IMR-90 (cell line): ENCODE data around the gene TEX35. TPM values are rescaled to one million over a fixed set of nuclear protein-coding genes. Genes with fewer than 3 reads are reported as not detected.
A peak's percentile ranks its signal among the peaks of the same experiment; 100 is the strongest.

Experiments
- ATAC-seq: fragments of 200-7000 bp; cut with Tn5 transposase; 2 replicates; pipeline ENCODE4 v1.9.1; 2020; ENCODE audit warnings: low read depth, mild to moderate bottlenecking, moderate library complexity
- BruUV-seq: library from RNA; stranded (reverse); fragments of 400-500 nt; replicated peaks from 2 replicates; lab custom pipeline; 2021; lab: Mats Ljungman, UMichigan
- CTCF ChIA-PET: fragments of 300-600 bp; formaldehyde crosslinking; extraction: SDS; loops from one replicate; lab custom pipeline; 2021; ENCODE audit warnings: antibody characterized with exemption; lab: Yijun Ruan, JAX
- POLR2A ChIA-PET: fragments of 300-600 bp; sonication (Branson Sonifier 250); formaldehyde crosslinking; loops from one replicate; lab custom pipeline; 2022; ENCODE audit warnings: antibody characterized with exemption; ENCODE audit not compliant: unreplicated experiment; lab: Charles Lee
- DNase-seq: peaks from one replicate; pipeline ENCODE4 v3.0.0; 2013
- H2AFZ ChIP-seq: replicated peaks from 2 replicates; pipeline ENCODE3; 2013; ENCODE audit warnings: low read length, mild to moderate bottlenecking; ENCODE audit not compliant: poor library complexity
- H2AK5ac ChIP-seq: 2 replicates; pipeline ENCODE4 v1.6.1; 2013; ENCODE audit warnings: low read depth, low read length, inconsistent platforms
- H2AK9ac ChIP-seq: replicated peaks from 2 replicates; pipeline ENCODE3; 2013; ENCODE audit warnings: mild to moderate bottlenecking, low read depth, low read length, moderate library complexity; ENCODE audit not compliant: poor library complexity
- H2BK120ac ChIP-seq: 2 replicates; pipeline ENCODE4 v1.6.1; 2013; ENCODE audit warnings: low read depth, low read length, inconsistent platforms
- H2BK15ac ChIP-seq: 3 replicates; pipeline ENCODE4 v1.6.1; 2013; ENCODE audit warnings: low read depth, low read length, inconsistent platforms
- H2BK20ac ChIP-seq: 2 replicates; pipeline ENCODE4 v1.6.1; 2013; ENCODE audit warnings: low read depth, mild to moderate bottlenecking, inconsistent platforms, low read length, moderate library complexity
- H2BK5ac ChIP-seq: 2 replicates; pipeline ENCODE4 v1.6.1; 2013; ENCODE audit warnings: mild to moderate bottlenecking, low read depth, low read length, inconsistent platforms; ENCODE audit not compliant: poor library complexity, severe bottlenecking
- H3K14ac ChIP-seq: replicated peaks from 2 replicates; pipeline ENCODE4 v1.6.1; 2013; ENCODE audit warnings: low read depth, low read length, inconsistent platforms
- H3K18ac ChIP-seq: 2 replicates; pipeline ENCODE4 v1.6.1; 2013; ENCODE audit warnings: low read depth, low read length, control low read depth
- H3K23ac ChIP-seq: 2 replicates; pipeline ENCODE4 v1.6.1; 2013; ENCODE audit warnings: low read depth, low read length, inconsistent platforms
- H3K27ac ChIP-seq: 2 replicates; pipeline ENCODE4 v1.5.1; 2013; ENCODE audit warnings: mild to moderate bottlenecking, control low read depth, low read length; ENCODE audit not compliant: insufficient read depth
- H3K27me3 ChIP-seq: 2 replicates; pipeline ENCODE4 v1.6.1; 2013; ENCODE audit warnings: low read length; ENCODE audit not compliant: control insufficient read depth, insufficient read depth
- H3K36me3 ChIP-seq: 2 replicates; pipeline ENCODE4 v1.6.1; 2013; ENCODE audit warnings: low read length, mixed read lengths; ENCODE audit not compliant: control insufficient read depth, insufficient read depth
- H3K4ac ChIP-seq: 2 replicates; pipeline ENCODE4 v1.6.1; 2013; ENCODE audit warnings: low read depth, low read length, inconsistent platforms
- H3K4me1 ChIP-seq: 2 replicates; pipeline ENCODE4 v1.6.1; 2013; ENCODE audit warnings: low read length, mixed read lengths; ENCODE audit not compliant: control insufficient read depth, insufficient read depth
- H3K4me2 ChIP-seq: 2 replicates; pipeline ENCODE4 v1.6.1; 2013; ENCODE audit warnings: low read depth, mild to moderate bottlenecking, control low read depth, low read length, moderate library complexity
- H3K4me3 ChIP-seq: 2 replicates; pipeline ENCODE4 v1.5.1; 2013; ENCODE audit warnings: low read depth, mild to moderate bottlenecking, control low read depth, low read length, moderate library complexity; ENCODE audit not compliant: insufficient read depth
- H3K56ac ChIP-seq: 2 replicates; pipeline ENCODE4 v1.6.1; 2013; ENCODE audit warnings: low read length, inconsistent platforms; ENCODE audit not compliant: insufficient read depth; ENCODE audit errors: extremely low read depth
- H3K79me1 ChIP-seq, 2 experiments: 2 replicates each; pipeline ENCODE4 v1.6.1; 2013; ENCODE audit warnings: low read length in 2 of 2, inconsistent platforms in 1 of 2, low read depth in 1 of 2
- H3K9ac ChIP-seq: 2 replicates; pipeline ENCODE4 v1.6.1; 2013; ENCODE audit warnings: low read depth, low read length, control low read depth
- H3K9me1 ChIP-seq: 2 replicates; pipeline ENCODE4 v1.6.1; 2013; ENCODE audit warnings: low read length, inconsistent platforms; ENCODE audit not compliant: insufficient read depth
- H3K9me3 ChIP-seq: 2 replicates; pipeline ENCODE4 v1.6.1; 2013; ENCODE audit warnings: low read length; ENCODE audit not compliant: control insufficient read depth, insufficient read depth
- H4K20me1 ChIP-seq: 2 replicates; pipeline ENCODE4 v1.6.1; 2013; ENCODE audit warnings: low read length, inconsistent platforms; ENCODE audit not compliant: insufficient read depth
- H4K5ac ChIP-seq: 2 replicates; pipeline ENCODE4 v1.6.1; 2013; ENCODE audit warnings: mild to moderate bottlenecking, low read depth, low read length, control low read depth
- H4K8ac ChIP-seq, 2 experiments: 2 replicates each; pipeline ENCODE4 v1.6.1; 2013; ENCODE audit warnings: low read depth in 2 of 2, low read length in 2 of 2, control low read depth in 1 of 2, inconsistent platforms in 1 of 2
- H4K91ac ChIP-seq: 2 replicates; pipeline ENCODE4 v1.6.1; 2013; ENCODE audit warnings: low read depth, low read length, inconsistent platforms; ENCODE audit not compliant: insufficient read depth
- CEBPB ChIP-seq: IDR thresholded peaks from 2 replicates; pipeline ENCODE4 v1.6.1; 2012; ENCODE audit warnings: low read depth, low read length, improper control_type of control experiment
- CHD1 ChIP-seq: IDR thresholded peaks from 2 replicates; pipeline ENCODE4 v1.6.1; 2012; ENCODE audit warnings: low read depth, low read length, improper control_type of control experiment
- CTCF ChIP-seq: conservative IDR thresholded peaks from 2 replicates; pipeline ENCODE4 v1.5.1; 2012; ENCODE audit warnings: mild to moderate bottlenecking, low read depth, low read length, improper control_type of control experiment
- RCOR1 ChIP-seq: IDR thresholded peaks from 2 replicates; pipeline ENCODE4 v1.6.1; 2012; ENCODE audit warnings: mild to moderate bottlenecking, low read length, improper control_type of control experiment; ENCODE audit not compliant: insufficient replicate concordance
- RFX5 ChIP-seq: IDR thresholded peaks from 2 replicates; pipeline ENCODE4 v1.8.0; 2012; ENCODE audit warnings: low read depth, mild to moderate bottlenecking, low read length, moderate library complexity
- USF2 ChIP-seq: fragments of 150-350 bp; IDR thresholded peaks from 2 replicates; pipeline ENCODE4 v1.6.1; 2017; ENCODE audit warnings: mild to moderate bottlenecking, antibody characterized with exemption, low read length, low read depth
- WGBS, 2 experiments: methylation state at CpG; one replicate each; pipeline versions ENCODE4 v1.1.5 to v1.1.7; 2013; ENCODE audit warnings: missing lambda C conversion rate in 2 of 2; ENCODE audit not compliant: insufficient read length in 1 of 2; ENCODE audit errors: extremely low coverage in 2 of 2; 5-methylcytosine and 5-hydroxymethylcytosine counted together
- dilution Hi-C: fragments of 300-500 bp; cut with HindIII; formaldehyde crosslinking; loops from one replicate; pipeline ENCODE4 v1.14.3; 2018; ENCODE audit warnings: low sequenced_read_pairs; ENCODE audit not compliant: unreplicated experiment
- in situ Hi-C: fragments of 300-500 bp; cut with MboI; formaldehyde crosslinking; loops from 3 replicates; pipeline ENCODE4 v1.14.3; 2019; ENCODE audit warnings: low sequenced_read_pairs, inconsistent platforms, mixed read lengths
- intact Hi-C: fragments of 100-400 bp; cut with micrococcal nuclease; formaldehyde crosslinking; loops from 2 replicates; pipeline ENCODE4 v1.10.0; 2022
- polyA plus RNA-seq, 3 experiments: library from polyadenylated mRNA; depleted of rRNA; stranded (reverse); fragments of >200 nt; gene quantifications; 2 replicates each; pipeline ENCODE4 v1.2.3, GENCODE V29; 2012; ENCODE audit warnings: low replicate concordance in 1 of 3
- total RNA-seq: library from RNA; depleted of rRNA; stranded (reverse); fragments of >200 nt; gene quantifications from 2 replicates; pipeline ENCODE4 v1.2.3, GENCODE V29; 2012

Gene TEX35
- total and polyA plus RNA-seq, 2 of the 4 experiments (the other 2 are of a cell fraction), result 0.05 TPM; not detected in 1

GRCh38 chr1:178486100-178487069 lies 26.5 kb upstream of the TEX35 start:
- Histone ChIP-seq H3K9ac (no peak overlapping the region), H4K8ac (no peak overlapping the region), H2AK9ac (peak overlapping the region; percentile 19), H3K9me1 (no peaks in the 10 kb centered on the region), H3K14ac (no peak overlapping the region), H3K27ac (no peak overlapping the region), H2AFZ (peak overlapping the region; percentile 24), H2BK15ac (no peak overlapping the region), H3K4ac (no peak overlapping the region), H4K5ac (no peak overlapping the region), H3K4me3 (no peak overlapping the region), H3K4me2 (no peak overlapping the region), H3K56ac (no peak overlapping the region), H3K4me1 (no peaks in the 10 kb centered on the region), H3K27me3 (peaks cover 2% of the 10 kb centered on the region; the same call in 1 of the 2 replicates), H4K20me1 (no peaks in the 10 kb centered on the region), H2BK20ac (no peak overlapping the region), H3K79me1 (no peaks in the 10 kb centered on the region), H2BK5ac (no peak overlapping the region), H3K36me3 (no peaks in the 10 kb centered on the region), H2BK120ac (no peak overlapping the region), H3K23ac (no peak overlapping the region), H3K18ac (no peak overlapping the region), H2AK5ac (no peak overlapping the region), H4K91ac (no peak overlapping the region), H3K9me3 (no peaks in the 10 kb centered on the region)
- in situ Hi-C loops, result no loop called here
- no peak for TF ChIP-seq RFX5
- TF ChIP-seq CEBPB, result no peak
- no peak for TF ChIP-seq RCOR1
- TF ChIP-seq USF2, result no peak
- no peak for TF ChIP-seq CTCF
- TF ChIP-seq CHD1, result no peak
- ChIA-PET POLR2A (no interaction called here), CTCF (no interaction called here)
- BruUV-seq, result no TSS peak
- 44% methylated on average over 34 of the region's 54 CpGs; no CpG with 5 or more reads in 1 of the 2 experiments for WGBS, 2 experiments
- DNase-seq (no peak), ATAC-seq (no peak)
- intact Hi-C loops, result no loop called here
- dilution Hi-C loops, result no loop called here
